GM12891 (cell line): ENCODE data around the gene HOXC9.

Source experiments
- POLR2A ChIP-seq: IDR thresholded peaks from 2 replicates; pipeline ENCODE4 v1.6.1; 2011; ENCODE audit warnings: low read depth, low read length, control low read depth
- POLR2AphosphoS5 ChIP-seq: IDR thresholded peaks from 2 replicates; pipeline ENCODE4 v1.6.1; 2011; ENCODE audit warnings: low read depth, low read length, control low read depth
- TAF1 ChIP-seq: IDR thresholded peaks from 2 replicates; pipeline ENCODE4 v1.6.1; 2011; ENCODE audit warnings: low read depth, low read length, control low read depth

GRCh38 chr12:53970451-53970850 is 29.5 kb upstream of the HOXC9 start:
- TF ChIP-seq POLR2AphosphoS5 (no peak), POLR2A (no peak), TAF1 (no peak)
